ENCODE data around the gene RAB22A.

GRCh38 chr20:58403272-58403671 lies 93.8 kb downstream of the RAB22A start:
- TF ChIP-seq, protein P1, sequence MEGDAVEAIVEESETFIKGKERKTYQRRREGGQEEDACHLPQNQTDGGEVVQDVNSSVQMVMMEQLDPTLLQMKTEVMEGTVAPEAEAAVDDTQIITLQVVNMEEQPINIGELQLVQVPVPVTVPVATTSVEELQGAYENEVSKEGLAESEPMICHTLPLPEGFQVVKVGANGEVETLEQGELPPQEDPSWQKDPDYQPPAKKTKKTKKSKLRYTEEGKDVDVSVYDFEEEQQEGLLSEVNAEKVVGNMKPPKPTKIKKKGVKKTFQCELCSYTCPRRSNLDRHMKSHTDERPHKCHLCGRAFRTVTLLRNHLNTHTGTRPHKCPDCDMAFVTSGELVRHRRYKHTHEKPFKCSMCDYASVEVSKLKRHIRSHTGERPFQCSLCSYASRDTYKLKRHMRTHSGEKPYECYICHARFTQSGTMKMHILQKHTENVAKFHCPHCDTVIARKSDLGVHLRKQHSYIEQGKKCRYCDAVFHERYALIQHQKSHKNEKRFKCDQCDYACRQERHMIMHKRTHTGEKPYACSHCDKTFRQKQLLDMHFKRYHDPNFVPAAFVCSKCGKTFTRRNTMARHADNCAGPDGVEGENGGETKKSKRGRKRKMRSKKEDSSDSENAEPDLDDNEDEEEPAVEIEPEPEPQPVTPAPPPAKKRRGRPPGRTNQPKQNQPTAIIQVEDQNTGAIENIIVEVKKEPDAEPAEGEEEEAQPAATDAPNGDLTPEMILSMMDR (IDR thresholded peaks at IDR 0.05; ENCODE audit: low read depth, low read length): no peak
- TF ChIP-seq EZH2phosphoT487 (IDR thresholded peaks at IDR 0.05; ENCODE audit: low read depth): no peak
